Inferior parietal cortex (tissue), 1 donor: ENCODE data around the gene WDR27.
"Not testable (repeated sequence)": the region's sequence is repeated elsewhere in the genome, so short reads cannot be mapped to it uniquely, and the experiment has no call there.

ENCODE experiments used
- DNase-seq: peaks from one replicate; pipeline ENCODE4 v3.0.0-alpha.2; 2016; ENCODE audit errors: extremely low spot score

Gene WDR27

GRCh38 chr6:169434554-169434953, 267.3 kb downstream of the WDR27 start:
- DNase-seq: not testable (repeated sequence)

GRCh38 chr6:169429001-169429400, 272.8 kb downstream of the WDR27 start:
- no peak for DNase-seq

DNA sequence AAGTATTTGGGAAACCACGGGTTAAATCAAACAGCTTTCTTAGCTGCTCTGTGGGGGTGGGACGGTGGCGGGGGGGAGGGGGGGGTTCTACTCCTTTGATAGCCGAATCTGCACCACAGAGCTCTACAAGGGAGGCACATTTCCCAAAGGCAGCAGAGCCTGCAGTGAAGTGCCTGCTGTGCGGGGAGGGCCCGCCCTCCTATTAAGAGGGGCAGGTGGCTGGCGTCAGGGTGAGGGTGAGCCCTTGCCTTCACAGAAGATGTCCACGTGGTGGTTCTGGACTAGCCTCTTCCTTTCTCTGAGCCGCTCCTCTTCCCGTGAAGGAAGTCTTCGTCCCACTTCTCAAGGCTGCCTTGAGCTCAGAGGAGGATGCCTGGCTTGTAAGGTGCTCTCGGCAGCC, 273.3 kb downstream of the WDR27 start:
- no peak for DNase-seq

- DNase-seq: no peak
Measured at GRCh38 chr6:169427856-169428255, 274.0 kb downstream of the WDR27 start.

- no peak for DNase-seq
Measured at GRCh38 chr6:169426611-169427010, 275.2 kb downstream of the WDR27 start.

DNA sequence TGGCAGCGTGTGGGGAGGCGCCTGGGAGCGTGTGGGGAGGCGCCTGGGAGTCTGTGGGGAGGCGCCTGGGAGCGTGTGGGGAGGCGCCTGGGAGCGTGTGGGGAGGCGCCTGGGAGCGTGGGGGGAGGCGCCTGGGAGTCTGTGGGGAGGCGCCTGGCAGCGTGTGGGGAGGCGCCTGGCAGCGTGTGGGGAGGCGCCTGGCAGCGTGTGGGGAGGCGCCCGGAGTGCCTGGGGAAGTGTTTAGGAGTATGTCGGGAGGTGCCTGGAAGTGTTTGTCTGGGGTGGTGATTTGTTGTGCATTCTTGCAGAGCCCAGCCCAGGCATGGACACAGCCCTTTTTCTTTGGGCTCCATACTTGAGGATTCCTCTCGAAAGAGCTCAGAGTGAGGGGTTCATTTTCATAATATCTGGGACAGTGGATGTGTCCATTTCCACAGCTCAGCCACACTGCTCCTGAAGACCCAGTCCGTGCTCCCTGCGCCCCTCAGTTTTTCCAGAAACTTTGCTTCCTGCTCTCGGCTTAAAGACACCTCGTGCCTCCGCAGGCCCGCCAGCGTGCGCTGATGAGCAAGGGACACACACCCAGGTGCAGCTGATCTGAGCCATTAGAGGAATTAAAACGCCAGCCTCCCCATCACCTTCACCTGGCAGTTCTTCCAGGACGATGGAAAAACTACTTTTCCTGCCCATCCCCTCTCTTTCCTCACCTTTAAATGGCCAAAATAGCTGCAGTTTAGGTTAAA, 276.0 kb downstream of the WDR27 start:
- DNase-seq: no peak

DNA sequence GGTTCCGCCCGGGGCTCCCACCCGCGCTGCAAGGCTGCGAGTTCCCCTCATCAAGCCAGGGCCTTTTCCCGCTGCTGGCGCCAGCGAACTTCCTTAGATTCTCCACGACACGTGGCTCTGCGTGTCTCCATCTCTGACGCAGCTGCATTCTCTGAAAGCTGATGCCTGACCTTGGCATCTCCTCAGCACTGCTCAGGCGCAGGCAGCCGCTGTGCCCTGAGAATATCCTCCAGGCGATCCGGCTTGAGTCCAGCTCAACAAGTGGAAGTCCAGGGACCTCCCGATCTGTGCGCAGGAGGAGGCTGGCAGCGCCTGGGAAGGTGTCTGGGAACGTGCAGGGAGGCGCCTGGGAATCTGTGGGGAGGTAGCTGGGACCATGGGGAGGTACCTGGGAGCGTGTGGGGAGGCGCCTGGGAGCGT, 277.0 kb downstream of the WDR27 start:
- DNase-seq: no peak

DNA sequence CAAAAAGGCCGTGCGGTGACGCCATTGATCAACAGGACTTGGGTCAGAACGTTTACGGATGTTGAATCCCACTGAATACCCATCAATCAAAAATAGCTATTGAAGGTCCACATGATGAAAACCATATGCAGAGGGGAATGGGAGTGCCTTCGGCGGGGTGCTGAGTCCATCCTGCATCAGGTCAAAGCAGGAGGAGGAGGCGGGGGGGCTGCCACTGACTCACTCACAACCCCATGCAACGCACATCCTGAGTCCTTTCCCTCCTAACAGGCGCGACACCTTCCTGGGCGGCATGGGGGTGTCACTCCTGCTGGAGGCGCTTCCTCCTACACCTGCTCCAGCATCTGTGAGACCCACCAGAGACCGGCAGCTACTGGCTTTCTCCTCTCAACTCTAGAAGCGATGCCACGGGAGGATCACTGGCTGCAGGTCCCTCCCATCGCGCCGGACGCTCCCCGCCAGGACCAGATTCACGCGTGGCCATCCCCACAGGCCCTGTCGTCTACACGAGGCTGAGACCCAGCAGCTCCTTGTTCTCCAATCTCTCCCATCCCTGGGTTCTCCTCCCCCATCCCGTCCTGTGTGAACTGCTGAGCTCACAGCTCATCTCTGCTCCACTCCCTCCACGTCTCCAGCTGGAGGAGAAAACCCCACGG, 277.6 kb downstream of the WDR27 start:
- DNase-seq: no peak

GRCh38 chr6:169421586-169422264, 280.1 kb downstream of the WDR27 start:
- no peak for DNase-seq

GRCh38 chr6:169420912-169421543, 280.8 kb downstream of the WDR27 start:
- DNase-seq: no peak

- DNase-seq: no peak
Measured at GRCh38 chr6:169417101-169417500, 284.7 kb downstream of the WDR27 start.

GRCh38 chr6:169416249-169416648, 285.6 kb downstream of the WDR27 start:
- no peak for DNase-seq

DNA sequence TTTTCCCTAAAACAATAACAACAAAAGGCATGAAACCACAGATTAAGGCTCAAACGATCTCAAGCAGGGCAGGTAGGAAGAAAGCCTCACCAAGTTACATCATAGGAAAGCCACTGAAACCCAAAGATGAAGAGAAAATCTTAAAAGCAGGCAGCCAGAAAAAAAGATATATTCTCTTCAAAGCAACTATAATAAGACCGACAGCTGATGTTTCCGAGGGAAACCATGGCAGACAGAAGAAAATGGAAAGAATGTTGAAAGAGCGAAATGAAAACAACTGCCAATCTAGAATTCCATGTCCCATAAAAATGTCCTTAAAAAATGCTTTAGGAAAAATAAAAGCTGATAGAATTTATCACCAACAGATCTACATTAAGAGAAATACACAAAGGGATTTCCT, 286.6 kb downstream of the WDR27 start:
- no peak for DNase-seq

- DNase-seq: no peak
Measured at GRCh38 chr6:169411722-169412121, 290.1 kb downstream of the WDR27 start.

DNA sequence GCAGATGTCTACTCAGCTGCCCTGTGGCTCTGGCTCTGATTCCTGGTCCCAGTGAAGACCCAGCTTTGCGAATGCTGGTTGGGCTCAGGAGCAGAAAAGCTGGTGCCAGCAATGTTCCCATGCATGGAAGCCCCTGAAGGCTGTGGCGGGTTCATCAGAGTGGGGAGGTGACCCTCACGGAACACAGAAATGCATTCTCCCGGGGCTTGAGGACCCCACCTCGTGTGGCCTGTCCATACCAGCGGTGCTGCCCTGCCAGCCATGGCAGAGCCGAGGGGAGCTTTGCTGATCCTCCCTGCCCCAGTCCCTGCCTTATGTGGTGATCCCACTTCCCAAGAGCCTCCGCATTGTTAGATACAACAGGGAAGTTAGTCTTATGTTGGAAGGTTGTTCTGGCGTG, 290.5 kb downstream of the WDR27 start:
- no peak for DNase-seq

DNA sequence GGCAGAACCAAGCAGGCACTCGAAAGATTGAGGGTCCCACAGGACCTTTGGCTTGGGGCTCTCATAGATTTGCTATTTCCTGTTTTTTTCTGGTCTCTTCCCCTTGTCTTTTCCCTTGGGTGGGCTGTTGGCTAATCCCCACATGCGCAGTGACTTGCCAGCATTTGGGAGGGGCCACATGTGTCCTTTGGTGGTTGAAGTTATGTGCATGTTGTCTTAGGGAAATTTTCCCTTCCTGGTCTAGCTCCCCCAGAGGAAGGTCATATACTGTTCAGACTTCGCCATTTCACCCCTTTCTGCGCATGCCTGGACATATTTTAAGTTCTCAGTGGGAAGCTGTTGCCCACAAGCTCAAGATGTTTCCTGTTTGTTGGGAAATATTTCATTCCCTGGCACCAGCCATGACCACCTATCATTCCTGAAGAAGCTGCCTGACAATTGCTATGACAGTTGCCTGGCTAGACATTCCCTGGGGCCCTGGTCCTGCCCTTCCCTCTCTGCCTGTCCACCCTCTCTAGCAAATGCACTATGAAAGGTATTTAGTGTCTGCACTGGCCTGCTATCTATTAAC, 292.0 kb downstream of the WDR27 start:
- DNase-seq: no peak

DNA sequence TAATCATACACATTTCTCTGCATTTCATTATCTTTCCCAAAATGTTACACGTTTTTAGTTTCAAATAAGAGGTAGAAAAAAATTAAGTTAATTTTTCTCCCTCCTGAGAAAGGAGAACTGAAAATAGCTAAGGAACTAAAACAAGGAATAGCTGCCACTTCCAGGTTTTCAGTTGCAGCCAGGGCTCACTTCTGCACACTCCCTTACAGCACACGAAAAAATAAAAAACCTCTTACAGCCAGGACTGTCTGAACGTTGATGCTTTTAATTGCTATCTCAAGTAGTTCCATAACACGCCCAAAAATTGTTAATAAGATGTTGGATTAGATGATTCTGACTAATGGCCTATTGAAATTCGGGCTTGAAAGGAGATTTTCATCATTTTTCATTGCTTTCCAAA, 294.5 kb downstream of the WDR27 start:
- peak; percentile 1 for DNase-seq
